Loucy (cell line): ENCODE measurements around the gene GLIPR1.

ENCODE experiments used
- EZH2phosphoT487 ChIP-seq: fragments of 200-600 bp; IDR thresholded peaks from 2 replicates; pipeline ENCODE4 v1.6.1; 2018; ENCODE audit warnings: antibody characterized with exemption, mild to moderate bottlenecking, moderate library complexity, borderline replicate concordance
- TF ChIP-seq, protein P1 (sequence below): fragments of 200-600 bp; sonication (generic); conservative IDR thresholded peaks from 2 replicates; pipeline ENCODE4 v1.5.1; 2014; ENCODE audit warnings: mild to moderate bottlenecking, antibody characterized with exemption, low read length

DNA sequence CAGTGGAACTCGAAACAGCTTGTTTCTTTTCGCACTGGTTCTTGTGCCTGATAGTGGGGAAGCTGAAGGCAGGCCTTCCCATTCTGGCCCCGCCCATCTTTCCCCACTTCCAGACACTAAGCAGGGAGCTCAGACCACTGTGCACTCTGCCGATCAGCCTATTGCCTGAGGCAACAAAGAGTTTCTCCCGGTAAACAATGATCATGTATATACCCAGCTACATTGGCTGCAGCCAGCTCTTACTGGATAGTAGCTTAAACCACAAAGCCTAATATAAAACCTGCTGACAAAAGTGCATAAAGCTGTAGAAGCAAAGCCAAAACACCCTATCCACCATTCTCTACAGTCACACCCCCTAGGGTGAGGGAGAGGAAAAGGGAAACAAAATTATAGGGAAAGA is 24.7 kb upstream of the GLIPR1 start:
- TF ChIP-seq, protein P1, sequence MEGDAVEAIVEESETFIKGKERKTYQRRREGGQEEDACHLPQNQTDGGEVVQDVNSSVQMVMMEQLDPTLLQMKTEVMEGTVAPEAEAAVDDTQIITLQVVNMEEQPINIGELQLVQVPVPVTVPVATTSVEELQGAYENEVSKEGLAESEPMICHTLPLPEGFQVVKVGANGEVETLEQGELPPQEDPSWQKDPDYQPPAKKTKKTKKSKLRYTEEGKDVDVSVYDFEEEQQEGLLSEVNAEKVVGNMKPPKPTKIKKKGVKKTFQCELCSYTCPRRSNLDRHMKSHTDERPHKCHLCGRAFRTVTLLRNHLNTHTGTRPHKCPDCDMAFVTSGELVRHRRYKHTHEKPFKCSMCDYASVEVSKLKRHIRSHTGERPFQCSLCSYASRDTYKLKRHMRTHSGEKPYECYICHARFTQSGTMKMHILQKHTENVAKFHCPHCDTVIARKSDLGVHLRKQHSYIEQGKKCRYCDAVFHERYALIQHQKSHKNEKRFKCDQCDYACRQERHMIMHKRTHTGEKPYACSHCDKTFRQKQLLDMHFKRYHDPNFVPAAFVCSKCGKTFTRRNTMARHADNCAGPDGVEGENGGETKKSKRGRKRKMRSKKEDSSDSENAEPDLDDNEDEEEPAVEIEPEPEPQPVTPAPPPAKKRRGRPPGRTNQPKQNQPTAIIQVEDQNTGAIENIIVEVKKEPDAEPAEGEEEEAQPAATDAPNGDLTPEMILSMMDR = no peak
- no peak for TF ChIP-seq EZH2phosphoT487
